ENCODE results near the gene SPTBN1.

DNA sequence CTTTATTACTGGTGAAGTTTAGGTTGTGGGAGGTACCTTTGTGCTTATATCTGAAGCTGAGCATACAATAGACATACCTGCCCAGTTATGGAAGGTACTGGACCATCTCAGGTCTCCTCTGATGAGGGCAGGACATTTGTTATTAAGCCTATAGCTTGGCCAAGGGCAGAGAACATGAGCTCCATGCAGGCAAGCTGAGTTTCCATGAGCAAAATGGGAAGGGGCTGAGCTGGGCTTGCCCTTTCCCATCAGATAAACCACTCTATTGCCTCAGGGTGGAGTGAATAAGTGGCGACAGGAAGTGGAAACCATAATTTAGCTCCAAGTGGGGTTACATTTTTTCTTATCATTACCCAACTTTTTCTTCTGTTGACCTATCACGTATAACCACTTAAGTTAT is 227.5 kb downstream of the SPTBN1 start:
- TF ChIP-seq, protein P1, sequence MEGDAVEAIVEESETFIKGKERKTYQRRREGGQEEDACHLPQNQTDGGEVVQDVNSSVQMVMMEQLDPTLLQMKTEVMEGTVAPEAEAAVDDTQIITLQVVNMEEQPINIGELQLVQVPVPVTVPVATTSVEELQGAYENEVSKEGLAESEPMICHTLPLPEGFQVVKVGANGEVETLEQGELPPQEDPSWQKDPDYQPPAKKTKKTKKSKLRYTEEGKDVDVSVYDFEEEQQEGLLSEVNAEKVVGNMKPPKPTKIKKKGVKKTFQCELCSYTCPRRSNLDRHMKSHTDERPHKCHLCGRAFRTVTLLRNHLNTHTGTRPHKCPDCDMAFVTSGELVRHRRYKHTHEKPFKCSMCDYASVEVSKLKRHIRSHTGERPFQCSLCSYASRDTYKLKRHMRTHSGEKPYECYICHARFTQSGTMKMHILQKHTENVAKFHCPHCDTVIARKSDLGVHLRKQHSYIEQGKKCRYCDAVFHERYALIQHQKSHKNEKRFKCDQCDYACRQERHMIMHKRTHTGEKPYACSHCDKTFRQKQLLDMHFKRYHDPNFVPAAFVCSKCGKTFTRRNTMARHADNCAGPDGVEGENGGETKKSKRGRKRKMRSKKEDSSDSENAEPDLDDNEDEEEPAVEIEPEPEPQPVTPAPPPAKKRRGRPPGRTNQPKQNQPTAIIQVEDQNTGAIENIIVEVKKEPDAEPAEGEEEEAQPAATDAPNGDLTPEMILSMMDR (IDR thresholded peaks at IDR 0.05), result no peak
- TF ChIP-seq POLR2A (IDR thresholded peaks at IDR 0.05), result no peak
